Daoy (cell line): Measurements from ENCODE around the gene SLC11A2. TPM values are rescaled to one million over a fixed set of nuclear protein-coding genes. Genes with fewer than 3 reads are reported as not detected.
"Not testable (repeated sequence)": the region's sequence is repeated elsewhere in the genome, so short reads cannot be mapped to it uniquely, and the experiment has no call there.

ENCODE experiments used
- DNase-seq: peaks from one replicate; pipeline ENCODE4 v3.0.0-alpha.2; 2015; ENCODE audit warnings: low read depth
- total RNA-seq: library from RNA; depleted of rRNA; stranded (reverse); fragments of >200 nt; shearing (Covaris generic); gene quantifications from 2 replicates; pipeline ENCODE4 v1.2.3, GENCODE V29; 2014

The SLC11A2 gene
- total RNA-seq, 1 experiment from 2014 or later = 54.3 TPM

DNA sequence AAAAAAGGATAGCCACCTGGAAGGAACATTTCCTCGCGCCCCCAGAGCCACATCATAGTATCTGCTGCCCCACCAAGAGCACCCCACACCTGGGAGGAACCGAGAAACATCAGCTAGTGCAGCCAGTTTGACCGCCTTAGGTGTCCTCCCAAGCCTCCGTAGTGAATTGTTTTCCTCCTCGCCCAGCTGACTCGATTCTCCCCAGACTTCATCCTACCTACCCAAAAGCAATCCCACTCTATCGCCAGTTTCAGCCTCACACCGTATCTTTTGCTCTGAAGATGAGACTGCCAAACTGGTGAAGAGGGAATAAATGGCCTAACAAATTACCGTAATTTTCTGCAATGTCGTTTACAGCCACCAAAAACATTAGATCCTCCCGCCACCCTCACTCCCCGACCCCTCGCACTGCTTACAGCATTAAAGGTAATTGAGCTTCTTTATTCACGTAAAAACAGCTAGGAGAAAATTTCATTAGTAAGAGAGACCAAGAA is 1.2 kb upstream of the SLC11A2 start:
- DNase-seq = no peak

DNA sequence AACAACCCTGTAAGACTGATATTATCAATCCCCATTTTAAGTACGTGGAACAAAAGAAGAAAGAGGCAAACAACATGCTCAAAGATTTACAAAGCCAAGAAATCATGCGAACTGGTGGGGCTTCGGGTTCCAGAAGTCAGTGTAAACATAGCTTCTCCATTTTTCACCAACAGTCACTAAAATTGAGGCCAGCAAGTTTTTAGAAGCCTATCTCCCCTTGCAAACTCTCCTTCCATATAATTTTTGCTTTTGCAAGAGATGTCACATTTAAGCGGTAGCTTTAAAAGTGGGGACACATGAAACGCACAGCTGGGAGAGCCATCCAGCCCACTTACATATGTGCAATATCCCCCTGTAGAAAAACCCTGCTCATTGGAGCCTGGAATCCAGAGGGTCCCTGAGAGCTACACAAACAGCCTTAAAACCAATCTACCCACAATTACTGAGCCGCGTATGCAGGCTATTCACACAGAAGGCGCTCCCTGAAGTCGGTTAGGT is 797 bp downstream of the SLC11A2 start:
- DNase-seq = no peak

DNA sequence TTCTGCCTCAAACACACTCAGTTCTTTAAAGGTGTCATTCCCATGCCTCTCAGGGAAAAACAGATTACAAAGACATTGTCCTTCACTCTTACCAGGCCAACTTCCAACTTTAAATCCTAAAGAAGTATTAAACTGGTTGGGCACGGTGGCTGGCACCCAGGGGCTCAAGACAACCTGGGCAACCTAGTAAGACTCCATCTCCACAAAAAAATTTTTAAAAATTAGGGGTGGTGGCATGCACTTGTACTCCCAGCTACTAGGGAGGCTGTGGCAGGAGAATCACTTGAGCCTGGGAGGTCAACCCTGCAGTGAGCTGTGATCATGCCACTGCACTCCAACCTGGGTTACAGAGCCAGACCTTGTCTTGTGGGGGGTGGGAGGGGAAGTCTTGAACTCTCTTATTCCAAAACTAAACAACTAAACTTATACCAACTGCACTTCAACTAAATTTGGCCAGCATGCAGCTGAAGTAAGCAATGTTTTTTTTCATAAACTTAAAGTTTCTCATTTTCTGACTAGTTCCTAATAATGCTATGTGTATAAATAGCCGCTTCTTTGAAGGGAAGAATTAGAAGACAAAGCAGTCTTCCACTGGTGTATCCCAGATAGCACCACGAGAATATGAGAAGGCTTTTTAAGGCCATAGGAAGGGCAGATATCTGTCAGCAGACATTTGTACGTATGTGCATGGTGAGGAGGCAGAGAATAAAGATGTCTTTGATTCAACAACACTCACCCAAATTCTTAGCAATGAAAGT is 2.4 kb downstream of the SLC11A2 start:
- no peak for DNase-seq

DNA sequence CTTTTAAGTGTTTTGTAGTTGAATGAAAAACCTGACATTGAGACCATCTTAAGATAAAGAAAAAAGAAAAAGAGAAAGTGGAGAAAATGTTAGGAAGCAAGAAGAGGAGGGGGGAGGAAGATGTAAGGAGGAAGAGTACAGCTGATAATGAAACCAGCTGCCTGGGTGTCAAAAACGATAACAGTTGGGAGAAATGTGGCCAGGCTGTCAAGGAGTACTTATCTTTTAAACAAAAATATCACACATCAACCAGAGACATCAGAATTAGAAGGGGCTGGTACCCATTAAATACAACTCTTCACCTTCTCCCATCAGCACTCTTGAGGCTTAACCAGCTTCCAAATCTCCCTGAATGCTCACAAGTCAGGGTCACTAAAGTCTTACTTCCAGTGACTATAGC is 4.5 kb downstream of the SLC11A2 start:
- DNase-seq = no peak

DNA sequence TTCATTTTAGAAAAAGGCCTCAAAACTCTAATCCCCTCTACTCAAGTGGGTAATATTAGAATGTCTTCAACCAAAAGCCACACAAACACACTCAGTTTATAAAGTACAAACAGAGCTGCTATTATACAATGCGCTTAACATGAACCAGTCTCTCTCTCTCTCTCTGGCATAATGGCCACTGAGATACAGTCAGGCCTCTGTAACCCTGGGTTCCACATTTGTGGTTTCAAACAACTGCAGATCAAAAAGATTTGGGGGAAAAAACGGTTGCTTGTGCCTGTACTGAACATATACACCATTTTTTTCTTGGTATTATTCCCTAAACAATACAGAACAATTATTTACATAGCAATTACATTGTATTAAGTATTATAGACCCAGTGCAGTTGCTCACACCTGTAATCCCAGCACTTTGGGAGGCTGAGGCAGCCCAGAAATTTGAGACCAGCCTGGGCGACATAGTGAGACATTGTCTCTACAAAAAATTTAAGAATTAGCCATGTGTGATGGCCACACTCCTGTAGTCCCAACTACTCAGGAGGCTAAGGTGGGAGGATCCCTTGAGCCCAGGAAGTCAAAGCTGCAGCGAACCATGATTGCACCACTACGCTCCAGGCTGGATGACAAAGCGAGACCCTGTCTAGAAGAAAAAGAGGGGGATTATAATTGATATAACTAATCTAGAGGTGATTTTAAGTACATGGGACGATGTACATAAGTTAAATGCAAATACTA is 5.6 kb downstream of the SLC11A2 start:
- DNase-seq = no peak

GRCh38 chr12:51019927-51020326 is 6.3 kb downstream of the SLC11A2 start:
- DNase-seq = no peak

GRCh38 chr12:51018956-51019355 is 7.2 kb downstream of the SLC11A2 start:
- no peak for DNase-seq

- DNase-seq = no peak
These were observed 8.7 kb downstream of the SLC11A2 start for GRCh38 chr12:51017452-51017851.

GRCh38 chr12:51014467-51014866 is 11.7 kb downstream of the SLC11A2 start:
- not testable (repeated sequence) for DNase-seq

- DNase-seq = no peak
These were observed 12.7 kb downstream of the SLC11A2 start for GRCh38 chr12:51013441-51013840.

DNA sequence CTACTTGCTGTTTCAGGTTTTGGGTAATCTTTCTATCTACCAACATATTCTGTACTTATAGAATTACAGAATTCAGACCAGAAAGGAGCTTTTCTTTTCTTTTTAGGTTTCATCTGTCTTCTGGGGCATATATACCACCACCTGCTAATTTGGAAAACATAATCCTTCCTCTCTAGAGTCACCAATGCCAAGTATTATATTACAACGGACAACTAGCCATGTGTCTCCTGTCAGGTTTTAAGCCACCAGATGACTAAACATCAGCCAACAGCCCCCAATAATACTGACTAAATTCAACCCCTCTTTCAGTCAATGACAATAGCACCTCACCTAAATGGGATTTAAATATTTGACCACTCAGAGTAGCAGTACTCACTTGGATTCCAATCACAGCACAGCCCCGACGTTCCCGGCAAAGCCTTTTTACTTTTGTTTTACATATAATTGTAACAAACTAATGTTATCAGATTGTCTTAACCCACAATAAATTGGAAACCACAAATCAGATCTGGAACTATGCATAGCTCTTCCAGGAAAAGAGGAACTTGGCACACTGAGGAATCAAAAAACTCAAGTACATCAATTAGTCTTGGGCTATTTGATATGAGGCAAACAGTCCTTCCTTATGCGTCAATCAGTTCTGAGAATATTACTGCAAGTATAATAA is 13.5 kb downstream of the SLC11A2 start:
- no peak for DNase-seq

DNA sequence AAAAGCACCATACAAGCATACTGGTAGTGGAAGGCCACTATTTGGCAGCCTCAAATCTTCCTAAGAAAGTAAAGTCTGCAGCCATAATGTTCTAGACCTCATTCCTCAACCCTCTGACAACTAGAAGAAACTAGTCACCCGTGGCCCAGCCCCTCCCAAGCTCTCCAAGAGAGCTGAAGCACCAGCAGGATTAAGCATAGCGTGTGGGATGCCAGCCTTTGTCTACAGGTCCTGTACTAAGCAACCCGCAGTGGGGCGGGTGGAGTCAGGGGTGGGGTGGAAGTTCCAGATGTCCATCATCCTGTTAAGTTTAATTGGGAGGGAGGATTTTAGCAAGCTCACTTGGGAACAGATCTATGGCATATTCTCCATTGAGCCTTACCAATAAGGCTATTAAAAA is 14.2 kb downstream of the SLC11A2 start:
- DNase-seq = no peak

DNA sequence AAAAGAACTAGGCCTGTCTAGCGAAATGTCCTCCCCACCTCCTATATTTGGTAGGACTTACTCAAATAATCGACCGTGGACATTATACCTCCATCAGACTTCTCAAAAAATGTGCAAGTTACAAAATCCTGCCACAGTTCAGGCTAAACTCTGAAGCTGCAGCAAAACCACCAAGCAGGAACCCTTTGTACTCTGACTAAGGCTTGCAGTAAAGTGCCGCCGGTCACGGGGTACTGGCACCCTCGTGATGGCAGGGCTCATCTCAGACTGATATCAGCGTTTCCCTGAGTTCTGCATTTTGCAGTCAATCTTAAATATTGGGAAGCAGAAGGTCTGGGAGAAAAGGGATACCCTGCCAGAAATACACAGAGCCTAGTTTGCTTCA is 17.1 kb downstream of the SLC11A2 start:
- DNase-seq = no peak

DNA sequence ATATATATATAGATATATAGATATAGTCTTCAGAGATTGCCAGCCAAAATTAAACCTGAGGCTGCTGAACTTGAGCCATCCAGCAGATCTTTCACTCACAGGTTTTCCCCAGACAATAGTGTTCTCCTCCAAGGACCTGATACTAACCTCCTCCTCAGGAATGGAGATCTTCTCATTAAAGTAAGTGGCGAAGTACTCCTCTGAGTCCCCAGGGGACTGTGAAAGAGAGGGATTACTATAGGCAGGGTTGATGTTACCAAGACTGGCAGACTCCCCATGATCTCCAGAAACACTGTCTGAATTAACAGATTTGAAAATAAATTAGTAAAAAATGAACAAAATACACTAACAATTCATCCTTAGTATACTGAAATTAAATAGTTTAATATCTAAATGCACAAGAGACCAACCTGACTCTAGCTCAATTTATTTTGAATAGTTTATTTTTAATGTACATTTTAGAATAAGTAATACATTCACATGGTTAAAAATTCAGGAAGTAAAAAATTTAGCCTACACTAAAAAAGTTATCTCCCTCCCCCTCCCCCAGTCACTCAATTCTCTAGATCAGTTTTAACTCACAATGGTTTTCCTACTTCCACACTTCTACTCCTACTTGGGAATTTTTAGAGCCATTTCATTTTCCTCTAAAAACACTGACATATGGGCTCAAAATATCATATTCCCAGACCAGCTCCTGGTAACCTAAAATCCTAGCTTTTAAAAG is 17.7 kb downstream of the SLC11A2 start:
- no peak for DNase-seq

DNA sequence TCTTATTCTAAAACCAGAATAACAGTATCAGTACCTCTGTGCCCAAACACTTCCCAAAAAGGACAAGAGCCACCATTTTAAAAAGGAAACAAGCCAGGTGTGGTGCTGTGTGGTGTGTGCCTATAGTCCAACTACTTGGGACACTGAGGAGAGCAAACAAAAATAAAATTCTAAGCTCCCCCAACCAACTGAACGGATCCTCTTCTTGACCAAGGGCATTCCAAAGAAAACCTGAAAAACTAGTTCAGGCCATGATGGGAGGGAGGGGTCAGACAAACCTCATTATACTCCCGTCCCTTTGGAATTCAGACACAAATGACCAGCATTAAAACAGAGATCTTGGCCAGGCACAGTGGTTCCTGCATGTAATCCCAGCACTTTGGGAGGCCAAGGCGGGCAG is 20.5 kb downstream of the SLC11A2 start:
- no peak for DNase-seq

GRCh38 chr12:51005030-51005429 is 21.2 kb downstream of the SLC11A2 start:
- no peak for DNase-seq

- DNase-seq = no peak
These were observed 21.7 kb downstream of the SLC11A2 start for GRCh38 chr12:51004504-51004903.

- DNase-seq = no peak
These were observed 24.4 kb downstream of the SLC11A2 start for GRCh38 chr12:51001799-51002198.

- DNase-seq = peak; percentile 34
These were observed 25.9 kb downstream of the SLC11A2 start for GRCh38 chr12:51000245-51000644.

DNA sequence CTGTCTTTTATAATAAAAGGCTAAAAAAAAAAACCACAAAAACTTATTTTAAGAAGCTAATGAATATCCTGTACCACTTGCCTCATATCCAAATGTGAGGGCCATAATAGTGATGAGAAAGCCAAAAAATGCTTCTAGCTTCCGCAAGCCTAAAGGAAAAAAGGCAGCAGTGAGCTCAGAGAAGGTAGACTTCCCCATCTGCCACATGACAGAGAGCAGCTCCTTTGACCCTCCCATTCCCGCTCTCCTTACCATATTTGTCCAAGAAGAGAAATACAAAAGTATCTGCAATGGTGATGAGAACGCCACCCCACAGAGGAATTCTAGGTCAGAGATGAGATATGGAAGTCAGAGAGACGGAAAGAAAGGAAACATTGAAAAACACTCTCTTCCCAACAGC is 27.1 kb downstream of the SLC11A2 start:
- DNase-seq = no peak

GRCh38 chr12:50992819-50993218 is 33.4 kb downstream of the SLC11A2 start:
- DNase-seq = no peak

DNA sequence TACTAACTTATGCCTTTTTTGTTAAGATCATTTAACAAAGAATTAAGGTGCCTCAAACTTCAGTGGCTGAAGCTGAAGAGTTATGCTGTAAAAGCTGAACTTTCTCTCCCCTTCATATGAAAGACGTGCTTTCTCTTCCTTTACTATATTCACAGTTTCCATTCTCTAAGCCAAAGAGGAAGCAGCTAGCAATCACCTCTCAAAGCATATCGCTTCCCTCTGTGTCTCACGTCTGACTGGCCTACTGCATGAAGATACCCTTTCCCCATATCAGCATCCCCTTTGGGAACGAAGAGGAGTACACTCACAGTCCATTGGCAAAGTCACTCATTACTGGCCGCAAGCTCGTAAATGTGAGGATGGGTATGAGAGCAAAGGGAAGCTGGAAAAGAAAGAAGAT is 34.9 kb downstream of the SLC11A2 start:
- DNase-seq = no peak
